Measurements from ENCODE around the gene FCHO2. TPM values are rescaled to one million over a fixed set of nuclear protein-coding genes. Genes with fewer than 3 reads are reported as not detected.

The FCHO2 gene
- total RNA-seq, 1 experiment from 2014 or later: 20.6 TPM

DNA sequence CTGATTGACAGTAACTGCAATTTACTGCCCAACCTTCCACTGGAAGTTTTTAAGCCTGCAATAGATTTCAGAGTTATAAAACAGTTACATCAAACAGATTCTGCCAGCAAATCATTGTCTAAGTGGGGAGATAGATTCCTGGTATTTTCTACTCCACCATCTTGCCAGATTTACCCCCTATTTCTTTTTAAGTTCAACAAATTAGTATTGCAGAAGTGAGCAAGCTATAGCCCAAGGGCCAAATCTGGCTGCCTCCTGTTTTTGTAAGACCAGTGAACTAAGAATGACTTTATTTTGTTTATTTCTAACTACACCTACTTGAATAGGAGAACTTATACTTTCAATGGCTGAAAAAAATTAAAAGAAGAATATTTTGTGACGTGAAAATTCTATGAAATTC lies 155.7 kb downstream of the FCHO2 start:
- Mint-ChIP-seq H3K4me3 (ENCODE audit: unreplicated experiment) (no peak overlapping the region), H3K36me3 (ENCODE audit: insufficient read depth, unreplicated experiment) (no peaks in the 10 kb centered on the region), H3K27ac (ENCODE audit: unreplicated experiment) (no peak overlapping the region), H3K4me1 (ENCODE audit: low read depth, unreplicated experiment) (peaks cover under 1% of the 10 kb centered on the region), H3K27me3 (ENCODE audit: insufficient read depth, unreplicated experiment) (peaks cover 6% of the 10 kb centered on the region), H3K9me3 (ENCODE audit: unreplicated experiment) (no peaks in the 10 kb centered on the region)
- H3K9me3 ChIP-seq: peaks cover 7% of the 10 kb centered on the region
- intact Hi-C loops (cut with micrococcal nuclease; ENCODE audit: unreplicated experiment): no loop called here
- ChIA-PET CTCF (no interaction called here), POLR2A (no interaction called here)
- H3K4me3 ChIP-seq (ENCODE audit: low read depth, low read length): no peak overlapping the region
- peaks cover 19% of the 10 kb centered on the region for H3K4me1 ChIP-seq
- no peak for DNase-seq
- BruUV-seq (replicated peaks): no TSS peak
- H3K27me3 ChIP-seq (replicated peaks; ENCODE audit: control insufficient read depth, insufficient read depth, low read length): no peaks in the 10 kb centered on the region
- no peaks in the 10 kb centered on the region for H3K36me3 ChIP-seq (ENCODE audit: control insufficient read depth, insufficient read depth, low read length)
- TF ChIP-seq, protein P1, sequence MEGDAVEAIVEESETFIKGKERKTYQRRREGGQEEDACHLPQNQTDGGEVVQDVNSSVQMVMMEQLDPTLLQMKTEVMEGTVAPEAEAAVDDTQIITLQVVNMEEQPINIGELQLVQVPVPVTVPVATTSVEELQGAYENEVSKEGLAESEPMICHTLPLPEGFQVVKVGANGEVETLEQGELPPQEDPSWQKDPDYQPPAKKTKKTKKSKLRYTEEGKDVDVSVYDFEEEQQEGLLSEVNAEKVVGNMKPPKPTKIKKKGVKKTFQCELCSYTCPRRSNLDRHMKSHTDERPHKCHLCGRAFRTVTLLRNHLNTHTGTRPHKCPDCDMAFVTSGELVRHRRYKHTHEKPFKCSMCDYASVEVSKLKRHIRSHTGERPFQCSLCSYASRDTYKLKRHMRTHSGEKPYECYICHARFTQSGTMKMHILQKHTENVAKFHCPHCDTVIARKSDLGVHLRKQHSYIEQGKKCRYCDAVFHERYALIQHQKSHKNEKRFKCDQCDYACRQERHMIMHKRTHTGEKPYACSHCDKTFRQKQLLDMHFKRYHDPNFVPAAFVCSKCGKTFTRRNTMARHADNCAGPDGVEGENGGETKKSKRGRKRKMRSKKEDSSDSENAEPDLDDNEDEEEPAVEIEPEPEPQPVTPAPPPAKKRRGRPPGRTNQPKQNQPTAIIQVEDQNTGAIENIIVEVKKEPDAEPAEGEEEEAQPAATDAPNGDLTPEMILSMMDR (IDR thresholded peaks at IDR 0.05; ENCODE audit: insufficient read depth in 1 of 2, low read depth in 1 of 2, low read length in 1 of 2, severe bottlenecking in 1 of 2, unreplicated experiment in 1 of 2): no peak

DNA sequence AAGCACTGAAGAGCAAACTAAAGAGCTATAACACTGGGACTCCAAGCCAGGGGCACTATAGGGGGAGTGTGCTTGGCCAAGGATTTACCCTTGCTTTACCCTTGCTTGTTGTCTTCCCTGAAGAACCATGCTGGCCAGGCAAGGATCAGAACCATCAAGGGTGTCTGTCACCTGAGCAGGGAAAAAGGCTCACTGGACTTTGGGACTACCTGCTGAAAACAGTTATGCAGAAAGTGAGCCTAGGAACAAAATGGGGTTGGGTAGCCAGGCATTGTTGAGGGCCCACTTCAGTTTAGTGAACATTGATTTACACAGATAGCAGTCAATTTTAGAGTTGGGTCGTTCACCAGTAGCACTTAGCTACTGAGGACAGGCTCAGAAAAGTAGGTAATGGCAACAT lies 156.5 kb downstream of the FCHO2 start:
- Mint-ChIP-seq H3K27ac (ENCODE audit: unreplicated experiment) (no peak overlapping the region), H3K4me3 (ENCODE audit: unreplicated experiment) (no peak overlapping the region), H3K36me3 (ENCODE audit: insufficient read depth, unreplicated experiment) (no peaks in the 10 kb centered on the region), H3K9me3 (ENCODE audit: unreplicated experiment) (no peaks in the 10 kb centered on the region), H3K4me1 (ENCODE audit: low read depth, unreplicated experiment) (peaks cover 6% of the 10 kb centered on the region), H3K27me3 (ENCODE audit: insufficient read depth, unreplicated experiment) (peaks cover 6% of the 10 kb centered on the region)
- H3K27me3 ChIP-seq (replicated peaks; ENCODE audit: control insufficient read depth, insufficient read depth, low read length): no peaks in the 10 kb centered on the region
- TF ChIP-seq, protein P1 (IDR thresholded peaks at IDR 0.05; ENCODE audit: insufficient read depth in 1 of 2, low read depth in 1 of 2, low read length in 1 of 2, severe bottlenecking in 1 of 2, unreplicated experiment in 1 of 2): no peak
- no peak for DNase-seq
- BruUV-seq (replicated peaks): no TSS peak
- H3K4me3 ChIP-seq (ENCODE audit: low read depth, low read length): no peak overlapping the region
- intact Hi-C loops (cut with micrococcal nuclease; ENCODE audit: unreplicated experiment): no loop called here
- H3K4me1 ChIP-seq: peaks cover 22% of the 10 kb centered on the region
- POLR2A ChIA-PET: no interaction called here
- CTCF ChIA-PET: no interaction called here
- no peaks in the 10 kb centered on the region for H3K36me3 ChIP-seq (ENCODE audit: control insufficient read depth, insufficient read depth, low read length)
- H3K9me3 ChIP-seq: peaks cover 7% of the 10 kb centered on the region

DNA sequence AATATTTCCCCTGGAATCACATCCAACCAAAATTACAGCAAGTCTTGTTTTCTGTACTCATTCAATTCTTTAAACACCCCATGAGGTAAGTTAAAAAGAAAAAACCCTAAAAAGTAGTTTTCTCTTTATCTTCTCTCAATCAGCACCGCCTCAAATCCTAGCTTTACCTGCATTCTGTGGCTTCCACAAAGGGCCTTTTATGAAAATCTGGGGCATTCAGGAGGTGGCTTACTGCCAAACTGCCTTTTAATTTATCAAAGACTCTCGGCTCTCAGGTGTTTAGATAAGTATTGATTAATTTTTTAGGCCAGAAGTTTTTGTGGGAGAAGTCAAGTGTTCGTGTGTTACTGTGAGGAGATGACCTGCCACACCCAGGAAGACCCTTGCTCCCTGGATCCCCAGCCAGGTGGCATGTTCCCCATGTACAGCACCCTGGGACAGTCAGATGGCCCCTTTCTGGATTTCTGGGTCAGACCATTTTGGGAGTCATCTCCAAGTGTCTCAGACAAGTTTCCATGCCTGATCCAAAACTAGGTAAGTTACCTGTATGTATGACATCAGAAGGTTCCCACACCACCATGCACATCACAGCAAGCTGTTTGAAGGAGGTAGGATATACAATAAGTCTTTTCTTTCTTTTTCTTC lies 158.3 kb downstream of the FCHO2 start:
- Mint-ChIP-seq H3K27ac (ENCODE audit: unreplicated experiment) (no peak overlapping the region), H3K9me3 (ENCODE audit: unreplicated experiment) (no peaks in the 10 kb centered on the region), H3K36me3 (ENCODE audit: insufficient read depth, unreplicated experiment) (no peaks in the 10 kb centered on the region), H3K4me1 (ENCODE audit: low read depth, unreplicated experiment) (peaks cover 6% of the 10 kb centered on the region), H3K27me3 (ENCODE audit: insufficient read depth, unreplicated experiment) (peaks cover 6% of the 10 kb centered on the region), H3K4me3 (ENCODE audit: unreplicated experiment) (no peak overlapping the region)
- H3K27me3 ChIP-seq (replicated peaks; ENCODE audit: control insufficient read depth, insufficient read depth, low read length): no peaks in the 10 kb centered on the region
- no peaks in the 10 kb centered on the region for H3K9me3 ChIP-seq
- H3K4me1 ChIP-seq: peaks cover 22% of the 10 kb centered on the region
- DNase-seq: no peak
- TF ChIP-seq, protein P1 (IDR thresholded peaks at IDR 0.05; ENCODE audit: insufficient read depth in 1 of 2, low read depth in 1 of 2, low read length in 1 of 2, severe bottlenecking in 1 of 2, unreplicated experiment in 1 of 2): no peak
- CTCF ChIA-PET: no interaction called here
- H3K4me3 ChIP-seq (ENCODE audit: low read depth, low read length): no peak overlapping the region
- intact Hi-C loops (cut with micrococcal nuclease; ENCODE audit: unreplicated experiment): no loop called here
- BruUV-seq (replicated peaks): no TSS peak
- POLR2A ChIA-PET: no interaction called here
- H3K36me3 ChIP-seq (ENCODE audit: control insufficient read depth, insufficient read depth, low read length): no peaks in the 10 kb centered on the region
